Right cardiac atrium (tissue), 5 donors: ENCODE measurements around the gene TBXAS1. TPM values are rescaled to one million over a fixed set of nuclear protein-coding genes. Genes with fewer than 3 reads are reported as not detected.

ENCODE experiments used
- ATAC-seq, 2 donors: fragments of 200-7000 bp; cut with Tn5 transposase; one replicate each; pipeline versions ENCODE4 v1.8.0 to v1.9.1; 2020; ENCODE audit warnings: moderate library complexity in 2 of 2, mild to moderate bottlenecking in 1 of 2
- DNase-seq, 3 donors: peaks; one replicate each; pipeline ENCODE4 v3.0.0-alpha.2; 2020
- H3K27ac ChIP-seq: one replicate; pipeline ENCODE4 v1.5.1; 2013; ENCODE audit warnings: mild to moderate bottlenecking, low read length, control low read depth, moderate library complexity
- H3K27me3 ChIP-seq: one replicate; pipeline ENCODE4 v1.6.1; 2013; ENCODE audit not compliant: control insufficient read depth, insufficient read depth
- H3K4me1 ChIP-seq: one replicate; pipeline ENCODE4 v1.6.1; 2013; ENCODE audit warnings: low read length; ENCODE audit not compliant: control insufficient read depth, insufficient read depth
- H3K4me3 ChIP-seq: one replicate; pipeline ENCODE4 v1.5.1; 2013; ENCODE audit warnings: low read length, control low read depth
- H3K9me3 ChIP-seq: one replicate; pipeline ENCODE4 v1.6.1; 2013; ENCODE audit warnings: low read length; ENCODE audit not compliant: control insufficient read depth
- WGBS: extraction: QIAGEN DNeasy Blood & Tissue Kit; methylation state at CpG from one replicate; pipeline ENCODE4 v1.1.7; 2013; 5-methylcytosine and 5-hydroxymethylcytosine counted together
- intact Hi-C, 4 donors: fragments of 100-400 bp; cut with DNase I; formaldehyde crosslinking; loops; one replicate each; pipeline versions ENCODE4 v1.11.0 to v1.14.0; 2022 to 2023
- polyA plus RNA-seq: library from polyadenylated mRNA; stranded (reverse); fragments of 200-250 nt; gene quantifications from one replicate; pipeline ENCODE4 v1.2.3, GENCODE V29; 2013
- total RNA-seq, 4 donors: library from RNA; stranded (reverse); fragmentation: NEBNext Ultra II Directional; extraction: Animal tissue kit (Norgen Biotek cat#: 25700); gene quantifications; one replicate each; pipeline ENCODE4 v1.2.1, GENCODE V29; 2021
- donor health status: healthy with polysubstance abuse.
- donor health status: DM: no; HTN: yes; CAD: no.
- donor health status: DM: no; HTN: no; CAD: no.
- donor health status: DM: no; HTN: yes; CAD: no; lungs with severe emphysema.
- donor health status: DM: yes; HTN: yes; CAD: no.

Gene TBXAS1
- total and polyA plus RNA-seq, 5 donors = 3.1 to 9.1 (median 6.8) TPM

DNA sequence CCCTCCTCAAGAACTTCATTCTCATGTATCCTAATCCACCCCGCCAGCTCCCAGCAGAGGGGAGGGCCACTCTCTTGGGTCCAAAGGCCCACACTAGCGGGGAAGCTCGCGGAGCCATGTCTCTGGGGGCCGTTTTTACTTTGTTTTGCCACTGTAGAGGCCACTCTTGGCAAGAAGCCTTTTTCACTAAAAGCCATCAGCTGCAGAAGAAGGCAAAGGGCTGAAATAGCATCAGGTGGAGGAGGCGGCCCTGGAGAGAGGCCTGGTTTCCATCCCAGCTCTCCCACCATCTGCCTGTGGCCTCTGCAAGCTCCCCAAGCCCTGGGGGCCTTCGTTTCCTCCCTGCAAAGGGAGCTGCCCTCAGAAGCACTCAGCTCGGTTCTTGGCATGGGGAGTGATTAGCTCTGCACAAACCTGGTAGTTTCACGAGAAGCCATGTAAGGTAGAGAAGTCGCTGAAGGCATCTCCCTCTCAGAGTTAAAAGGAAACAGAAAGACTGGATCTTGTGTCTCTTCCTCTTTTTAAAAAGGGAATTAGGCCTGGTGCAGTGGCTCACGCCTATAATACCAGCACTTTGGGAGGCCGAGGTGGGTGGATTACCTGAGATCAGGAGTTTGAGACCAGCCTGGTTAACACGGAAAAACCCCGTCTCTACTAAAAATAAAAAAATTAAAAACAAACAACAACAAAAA is 163.4 kb downstream of the TBXAS1 start:
- ATAC-seq (no peak), DNase-seq (no peak)
- Histone ChIP-seq H3K27me3 (no peaks in the 10 kb centered on the region), H3K4me3 (no peak overlapping the region), H3K4me1 (no peaks in the 10 kb centered on the region), H3K9me3 (no peaks in the 10 kb centered on the region), H3K27ac (no peak overlapping the region)
- 78% methylated on average over 14 of the region's 14 CpGs for WGBS
- intact Hi-C loops = loop anchor here in 1 of 4 donors (10.0 kb wide), 1 partner anchor 208 kb away; no protein-coding TSS in a partner anchor

DNA sequence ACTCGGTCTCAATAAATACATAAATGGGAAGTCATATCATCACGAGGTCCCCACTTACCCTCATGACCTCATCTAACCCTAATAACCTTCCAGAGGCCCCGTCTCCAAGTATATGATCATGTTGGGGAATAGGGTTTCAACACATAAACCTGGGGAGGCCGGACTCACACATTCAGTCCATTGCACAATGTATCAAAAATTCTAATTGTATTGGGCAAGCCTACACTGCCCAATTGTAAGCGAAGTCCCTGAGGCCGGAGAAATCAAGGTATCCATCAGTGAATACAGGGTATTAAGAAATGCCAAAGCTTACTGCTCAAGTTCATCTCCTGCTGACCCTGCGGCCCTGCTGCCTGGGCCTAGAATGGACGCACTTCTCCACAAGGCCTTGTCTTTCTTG is 164.1 kb downstream of the TBXAS1 start:
- ATAC-seq (no peak), DNase-seq (no peak)
- H3K4me1 ChIP-seq = no peaks in the 10 kb centered on the region
- H3K27me3 ChIP-seq = no peaks in the 10 kb centered on the region
- H3K4me3 ChIP-seq = no peak overlapping the region
- no peaks in the 10 kb centered on the region for H3K9me3 ChIP-seq
- WGBS = 93% methylated on average over 8 of the region's 8 CpGs
- intact Hi-C loops = loop anchor here in 1 of 4 donors (10.0 kb wide), 1 partner anchor 208 kb away; no protein-coding TSS in a partner anchor
- H3K27ac ChIP-seq = no peak overlapping the region

DNA sequence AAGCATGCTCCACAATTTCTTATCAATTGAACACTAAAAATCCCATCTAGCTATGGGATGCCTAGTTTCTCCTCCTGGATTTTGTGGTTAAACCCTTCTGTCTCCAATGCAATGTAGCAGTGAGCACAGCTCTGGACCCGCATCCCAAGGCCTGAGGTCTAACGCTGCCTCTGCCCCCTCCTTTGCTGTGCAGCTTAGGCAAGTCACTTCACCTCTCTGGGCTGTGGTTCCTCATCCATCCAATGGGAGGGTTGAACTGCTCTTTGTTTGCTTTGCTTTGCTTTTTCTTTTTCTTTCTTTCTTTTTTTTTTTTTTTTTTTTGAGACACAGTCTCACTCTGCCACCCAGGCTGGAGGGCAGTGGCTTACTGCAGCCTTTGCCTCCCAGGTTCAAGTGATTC is 164.5 kb downstream of the TBXAS1 start:
- H3K4me1 ChIP-seq = no peaks in the 10 kb centered on the region
- no peaks in the 10 kb centered on the region for H3K27me3 ChIP-seq
- no peak overlapping the region for H3K4me3 ChIP-seq
- ATAC-seq = no peak
- no peaks in the 10 kb centered on the region for H3K9me3 ChIP-seq
- no peak overlapping the region for H3K27ac ChIP-seq
- 100% methylated on average over 2 of the region's 2 CpGs for WGBS
- intact Hi-C loops = loop anchor here in 1 of 4 donors (10.0 kb wide), 1 partner anchor 209 kb away; no protein-coding TSS in a partner anchor
- no peak for DNase-seq

DNA sequence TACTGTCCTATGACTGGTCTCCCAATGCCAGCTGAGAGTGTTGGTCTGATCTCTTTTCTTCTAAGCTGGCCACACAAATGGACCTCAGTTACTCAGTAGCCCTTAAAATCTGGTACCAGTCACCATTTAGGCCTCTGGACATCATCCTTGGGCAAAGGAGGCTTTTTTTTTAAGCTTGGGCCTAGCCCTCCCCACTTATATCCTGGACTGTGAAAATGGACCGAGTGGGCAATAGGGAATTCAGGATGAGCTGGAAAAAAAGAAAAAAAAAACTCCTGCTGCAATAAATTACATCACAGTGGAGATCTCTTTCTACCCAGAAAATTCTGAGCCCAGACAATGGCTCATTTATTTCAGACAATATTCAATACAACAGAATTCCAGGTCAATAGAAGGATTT is 165.3 kb downstream of the TBXAS1 start:
- H3K4me3 ChIP-seq = no peak overlapping the region
- H3K27me3 ChIP-seq = no peaks in the 10 kb centered on the region
- H3K27ac ChIP-seq = no peak overlapping the region
- no peak for DNase-seq
- no peaks in the 10 kb centered on the region for H3K9me3 ChIP-seq
- WGBS = 75% methylated on average over 1 of the region's 1 CpG
- H3K4me1 ChIP-seq = no peaks in the 10 kb centered on the region
- ATAC-seq = no peak
- intact Hi-C loops = loop anchor here in 1 of 4 donors (10.0 kb wide), 1 partner anchor 210 kb away; no protein-coding TSS in a partner anchor

DNA sequence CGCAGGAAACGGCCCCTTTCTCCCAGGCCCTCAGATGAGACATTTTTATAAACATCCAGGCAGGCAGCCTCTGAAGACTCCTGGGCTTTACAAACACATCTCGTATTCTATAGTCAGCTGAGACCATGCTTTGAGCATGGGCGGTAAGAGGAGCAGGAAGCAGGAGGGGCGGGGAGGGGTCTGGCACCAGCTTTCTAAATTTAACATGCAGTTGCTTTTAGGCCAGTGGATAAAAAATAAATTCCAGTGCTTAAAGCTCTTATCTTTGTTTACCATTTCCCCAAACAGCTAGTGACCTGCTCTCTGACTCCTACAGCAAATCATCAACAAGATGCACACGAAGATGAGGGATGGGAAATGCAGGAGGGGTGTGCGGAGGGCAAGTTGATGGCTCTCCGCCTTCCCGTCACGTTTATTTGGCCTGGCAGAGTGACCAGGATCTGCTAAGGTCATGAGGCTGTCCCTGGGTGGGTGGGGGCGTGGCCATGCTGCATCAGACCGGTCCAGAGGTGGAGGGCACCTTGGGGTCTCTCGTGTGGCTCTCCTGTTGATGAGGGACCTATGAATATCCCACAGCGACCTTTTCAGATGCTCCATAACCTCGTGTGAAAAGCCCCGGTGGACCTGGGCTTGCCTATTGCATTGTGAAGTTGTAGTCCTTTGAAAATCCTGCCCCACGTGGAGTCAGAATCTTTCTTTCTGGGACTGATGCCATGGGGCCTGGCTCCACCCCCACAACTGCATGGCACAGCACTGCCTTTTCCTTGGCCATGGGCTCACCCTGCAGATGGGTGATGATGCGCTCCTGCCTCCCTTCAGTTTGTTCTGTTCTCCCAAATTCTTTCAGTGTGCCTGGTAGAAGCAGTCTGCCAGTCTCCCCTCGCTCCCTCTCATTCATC is 166.2 kb downstream of the TBXAS1 start:
- H3K9me3 ChIP-seq = no peaks in the 10 kb centered on the region
- H3K4me3 ChIP-seq = no peak overlapping the region
- no peak overlapping the region for H3K27ac ChIP-seq
- H3K4me1 ChIP-seq = no peaks in the 10 kb centered on the region
- DNase-seq (peak; percentile 40 to 74 (median 73)), ATAC-seq (peak; percentile 70 to 76)
- H3K27me3 ChIP-seq = no peaks in the 10 kb centered on the region
- WGBS = 48% methylated on average over 19 of the region's 19 CpGs
- intact Hi-C loops = loop anchor here in 1 of 4 donors (10.0 kb wide), 1 partner anchor 210 kb away; no protein-coding TSS in a partner anchor

DNA sequence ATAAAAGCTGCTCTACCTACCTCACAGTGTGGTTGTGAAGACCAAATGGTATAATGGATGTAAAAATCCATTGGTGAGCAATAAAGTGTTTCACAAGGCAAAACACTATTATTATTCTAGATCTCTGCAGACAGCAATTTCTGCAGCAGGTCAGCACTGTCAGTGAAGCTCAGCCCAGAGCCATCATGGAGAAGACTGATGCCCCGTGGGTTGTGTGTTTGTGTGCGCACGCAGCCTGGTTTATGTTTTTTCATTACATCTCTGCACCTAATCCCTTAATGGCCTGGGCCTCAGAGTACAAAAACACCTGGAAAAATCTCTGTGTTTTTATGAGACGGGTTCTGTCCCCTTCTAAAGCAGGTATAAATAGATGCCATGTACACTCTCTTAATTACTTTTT is 169.5 kb downstream of the TBXAS1 start:
- H3K4me3 ChIP-seq = no peak overlapping the region
- 95% methylated on average over 4 of the region's 4 CpGs for WGBS
- no peak for ATAC-seq
- H3K4me1 ChIP-seq = no peaks in the 10 kb centered on the region
- intact Hi-C loops = loop anchor here in 1 of 4 donors (10.0 kb wide), 1 partner anchor 214 kb away; no protein-coding TSS in a partner anchor
- DNase-seq = no peak
- no peaks in the 10 kb centered on the region for H3K27me3 ChIP-seq
- no peaks in the 10 kb centered on the region for H3K9me3 ChIP-seq
- no peak overlapping the region for H3K27ac ChIP-seq

DNA sequence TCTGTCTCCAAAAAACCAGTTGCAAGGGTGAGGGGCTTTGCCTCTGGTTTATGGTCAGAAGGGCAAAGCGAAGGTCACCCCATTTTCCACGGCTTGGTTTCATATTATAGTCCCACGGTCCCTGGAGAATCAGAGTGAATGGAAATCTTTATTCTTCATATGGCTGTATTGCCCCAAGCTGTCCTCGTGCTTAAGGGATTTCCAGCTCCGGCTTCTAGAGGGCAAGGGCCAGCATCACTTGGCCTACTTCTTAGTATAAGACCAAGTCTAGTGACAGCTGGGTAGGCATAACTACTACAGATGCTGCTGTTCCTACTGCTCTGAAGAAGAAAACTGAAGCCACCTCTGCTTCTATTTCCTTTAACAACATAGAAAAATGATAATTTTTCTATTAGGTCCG is 170.5 kb downstream of the TBXAS1 start:
- ATAC-seq (no peak), DNase-seq (no peak)
- Histone ChIP-seq H3K9me3 (no peaks in the 10 kb centered on the region), H3K27me3 (no peaks in the 10 kb centered on the region), H3K4me3 (no peak overlapping the region), H3K4me1 (no peaks in the 10 kb centered on the region), H3K27ac (no peak overlapping the region)
- intact Hi-C loops = loop anchor here in 1 of 4 donors (10.0 kb wide), 1 partner anchor 215 kb away; no protein-coding TSS in a partner anchor
- WGBS = 88% methylated on average over 6 of the region's 6 CpGs

DNA sequence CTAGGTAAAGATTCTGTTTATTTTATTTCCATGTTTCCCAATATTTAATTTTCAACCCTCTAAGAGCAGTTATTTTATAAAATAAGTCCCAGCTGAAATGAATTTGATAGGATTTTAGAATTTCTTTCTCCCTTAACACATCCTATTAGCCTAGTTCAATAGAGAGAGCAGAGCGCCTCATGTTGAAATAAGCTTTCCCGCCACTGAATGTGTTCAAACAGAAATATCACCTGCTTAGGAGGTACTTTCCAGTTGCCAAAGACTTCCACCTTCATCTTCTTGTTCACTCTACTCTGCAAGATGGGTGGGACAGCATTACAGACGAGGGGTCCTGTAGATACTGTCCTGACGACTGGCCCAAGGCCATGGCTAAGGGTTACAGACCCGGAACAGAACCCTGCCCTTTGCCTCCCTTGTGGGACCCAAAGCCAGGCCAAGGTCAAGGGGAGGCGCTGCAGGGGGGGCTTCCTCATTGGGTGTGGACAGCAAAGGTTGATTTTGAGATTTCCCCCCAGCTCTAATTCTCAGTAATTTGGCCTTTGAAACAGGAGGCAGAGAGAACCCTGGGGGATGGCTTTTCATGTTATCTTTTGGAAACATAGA is 171.7 kb downstream of the TBXAS1 start:
- no peak for ATAC-seq
- Histone ChIP-seq H3K27me3 (no peaks in the 10 kb centered on the region), H3K27ac (no peak overlapping the region), H3K9me3 (no peaks in the 10 kb centered on the region), H3K4me3 (no peak overlapping the region), H3K4me1 (no peaks in the 10 kb centered on the region)
- WGBS = 84% methylated on average over 6 of the region's 6 CpGs
- intact Hi-C loops = loop anchor here (5.0 to 10.0 kb wide), 8 partner anchors 223 to 503 kb away; partner anchors contain the start of gene HIPK2 (in 2 of the 4)
- DNase-seq = no peak

DNA sequence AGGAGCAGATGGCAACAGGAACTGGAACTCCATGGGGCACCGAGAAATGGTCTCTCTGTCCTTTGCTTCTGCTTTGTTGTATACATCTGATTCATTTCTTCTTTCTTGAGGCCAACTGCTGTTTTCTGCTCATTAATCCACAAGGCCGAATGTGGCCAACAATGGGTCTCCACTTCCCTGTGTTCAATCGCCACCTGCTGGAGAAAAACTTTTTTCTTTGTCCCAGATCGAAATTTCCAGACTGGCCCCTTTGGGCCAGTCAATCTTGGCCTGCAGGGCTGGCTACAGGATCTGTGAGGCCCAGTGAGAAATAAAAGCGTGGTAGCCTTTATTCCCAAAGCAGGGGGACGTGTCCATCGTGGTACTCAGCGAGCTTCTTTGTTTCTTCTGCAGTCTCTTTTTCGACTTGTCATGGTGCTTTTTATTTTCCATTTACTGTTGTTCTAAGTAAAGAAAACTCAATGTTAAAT is 174.9 kb downstream of the TBXAS1 start:
- Histone ChIP-seq H3K9me3 (no peaks in the 10 kb centered on the region), H3K4me3 (no peak overlapping the region), H3K27ac (no peak overlapping the region), H3K27me3 (no peaks in the 10 kb centered on the region), H3K4me1 (no peaks in the 10 kb centered on the region)
- intact Hi-C loops = loop anchor here (2.0 to 10.0 kb wide), 9 partner anchors 227 to 507 kb away; partner anchors contain the start of gene HIPK2 (in 2 of the 4)
- DNase-seq (no peak), ATAC-seq (peak in 1 of 2 donors; percentile 23)
- 63% methylated on average over 9 of the region's 9 CpGs for WGBS

DNA sequence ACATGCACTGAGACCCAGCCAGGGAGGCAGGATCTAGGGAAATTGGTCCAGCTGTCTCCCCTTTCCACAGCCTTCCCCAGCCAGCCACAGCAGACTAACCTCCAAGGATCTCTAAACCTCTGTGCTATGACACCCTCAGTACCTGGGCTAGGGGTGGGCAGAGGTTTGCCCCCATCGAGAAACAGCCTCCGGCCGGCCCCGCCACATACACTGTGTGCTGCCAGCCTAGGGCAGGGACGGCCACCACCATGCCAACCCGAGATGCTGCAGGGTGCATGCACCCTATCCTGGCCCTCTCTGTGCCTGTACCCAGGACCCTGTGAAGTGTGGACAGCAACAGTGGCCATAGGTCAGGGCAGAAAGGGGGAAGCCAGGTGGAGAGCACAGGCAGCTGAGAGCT is 175.6 kb downstream of the TBXAS1 start:
- H3K9me3 ChIP-seq = no peaks in the 10 kb centered on the region
- WGBS = 97% methylated on average over 6 of the region's 6 CpGs
- H3K27ac ChIP-seq = no peak overlapping the region
- no peak for ATAC-seq
- DNase-seq = no peak
- intact Hi-C loops = loop anchor here (5.0 to 10.0 kb wide), 8 partner anchors 227 to 507 kb away; partner anchors contain the start of gene HIPK2 (in 2 of the 4)
- no peak overlapping the region for H3K4me3 ChIP-seq
- no peaks in the 10 kb centered on the region for H3K4me1 ChIP-seq
- no peaks in the 10 kb centered on the region for H3K27me3 ChIP-seq
